B cell (primary cell): ENCODE measurements around the gene PTGES2. TPM values are rescaled to one million over a fixed set of nuclear protein-coding genes. Genes with fewer than 3 reads are reported as not detected.

Source experiments
- ATAC-seq: fragments of 200-7000 bp; cut with Tn5 transposase; one replicate; pipeline ENCODE4 v1.10.0; 2021; ENCODE audit warnings: low read depth, mild to moderate bottlenecking, moderate number of reproducible peaks, moderate library complexity
- CTCF ChIA-PET: fragments of 350-600 bp; sonication (Branson Sonifier 250); formaldehyde crosslinking; loops from one replicate; lab custom pipeline; 2021; ENCODE audit warnings: antibody characterized with exemption, inconsistent platforms; lab: Charles Lee
- POLR2A ChIA-PET: fragments of 350-600 bp; sonication (Branson Sonifier 250); formaldehyde crosslinking; loops from one replicate; lab custom pipeline; 2021; ENCODE audit warnings: antibody characterized with exemption; lab: Charles Lee
- DNase-seq: peaks from one replicate; pipeline ENCODE4 v3.0.0; 2013
- H2AFZ ChIP-seq: 2 replicates; pipeline ENCODE4 v1.6.1; 2012; ENCODE audit warnings: mild to moderate bottlenecking, low read depth, low read length; ENCODE audit not compliant: insufficient read depth, poor library complexity, severe bottlenecking
- H3K27ac ChIP-seq, 2 donors: 1 replicate in 1 of 2; 2 replicates in 1 of 2; pipeline ENCODE4 v1.5.1; 2012 to 2013; ENCODE audit warnings: low read length in 2 of 2, mild to moderate bottlenecking in 2 of 2, moderate library complexity in 1 of 2
- H3K27me3 ChIP-seq, 4 experiments: fragments of 200-600 bp in 1 of 4; sonication (generic) in 1 of 4; replicated peaks in 1 of 4; 1 replicate in 2 of 4; 2 replicates in 2 of 4; pipeline versions ENCODE4 v1.6.1 to v1.7.0; 2013 to 2016; ENCODE audit warnings: low read length in 3 of 4, mild to moderate bottlenecking in 2 of 4, mixed read lengths in 1 of 4, moderate library complexity in 1 of 4; ENCODE audit not compliant: insufficient read depth in 4 of 4, control insufficient read depth in 3 of 4; ENCODE audit errors: control extremely low read depth in 1 of 4
- H3K36me3 ChIP-seq, 2 experiments: replicated peaks in 1 of 2; 1 replicate in 1 of 2; 2 replicates in 1 of 2; pipeline versions ENCODE4 v1.6.1 to v1.7.1; 2013; ENCODE audit warnings: low read length in 1 of 2; ENCODE audit not compliant: insufficient read depth in 2 of 2, control insufficient read depth in 1 of 2; ENCODE audit errors: control extremely low read depth in 1 of 2, extremely low read depth in 1 of 2
- H3K4me1 ChIP-seq, 2 donors: fragments of 200-600 bp in 1 of 2; sonication (generic) in 1 of 2; 1 replicate in 1 of 2; 2 replicates in 1 of 2; pipeline versions ENCODE4 v1.5.1 to v1.6.1; 2013 to 2017; ENCODE audit warnings: low read length in 2 of 2; ENCODE audit not compliant: control insufficient read depth in 2 of 2, insufficient read depth in 2 of 2
- H3K4me2 ChIP-seq: replicated peaks from 2 replicates; pipeline ENCODE3; 2012; ENCODE audit warnings: mild to moderate bottlenecking, low read depth, low read length; ENCODE audit not compliant: poor library complexity, severe bottlenecking
- H3K4me3 ChIP-seq, 5 experiments: fragments of 200-600 bp in 1 of 5; sonication (generic) in 1 of 5; 1 replicate in 3 of 5; 2 replicates in 2 of 5; pipeline versions ENCODE4 v1.5.1 to v1.7.0; 2011 to 2016; ENCODE audit warnings: low read length in 4 of 5, mild to moderate bottlenecking in 4 of 5, low read depth in 2 of 5, control low read depth in 1 of 5, moderate library complexity in 1 of 5; ENCODE audit not compliant: insufficient read depth in 1 of 5; ENCODE audit errors: control extremely low read depth in 1 of 5, extremely low read depth in 1 of 5
- H3K79me2 ChIP-seq: fragments of 200-600 bp; sonication (generic); one replicate; pipeline ENCODE4 v1.6.0; 2016; ENCODE audit warnings: low read length; ENCODE audit not compliant: control insufficient read depth, insufficient read depth
- H3K9ac ChIP-seq: fragments of 200-600 bp; sonication (generic); 2 replicates; pipeline ENCODE4 v1.6.1; 2017; ENCODE audit warnings: mild to moderate bottlenecking, low read length, moderate library complexity
- H3K9me3 ChIP-seq, 3 donors: one replicate each; pipeline versions ENCODE4 v1.6.1 to v1.7.1; 2013; ENCODE audit warnings: low read length in 2 of 3; ENCODE audit not compliant: control insufficient read depth in 2 of 3, insufficient read depth in 1 of 3; ENCODE audit errors: control extremely low read depth in 1 of 3
- H4K20me1 ChIP-seq: 2 replicates; pipeline ENCODE4 v1.6.0; 2012; ENCODE audit warnings: mild to moderate bottlenecking, low read length; ENCODE audit not compliant: insufficient read depth, control insufficient read depth, poor library complexity, severe bottlenecking
- H3K27ac Mint-ChIP-seq: one replicate; pipeline ENCODE4 v1.8.0; 2021; ENCODE audit warnings: mixed read lengths
- H3K27me3 Mint-ChIP-seq: one replicate; pipeline ENCODE4 v1.8.0; 2021; ENCODE audit warnings: mixed read lengths
- H3K4me1 Mint-ChIP-seq: one replicate; pipeline ENCODE4 v1.8.0; 2021; ENCODE audit warnings: mixed read lengths
- H3K4me3 Mint-ChIP-seq: one replicate; pipeline ENCODE4 v1.8.0; 2021; ENCODE audit warnings: mixed read lengths
- H3K9me3 Mint-ChIP-seq: one replicate; pipeline ENCODE4 v1.8.0; 2022; ENCODE audit warnings: mixed read lengths; ENCODE audit not compliant: insufficient read depth
- EZH2 ChIP-seq: IDR thresholded peaks from 2 replicates; pipeline ENCODE4 v1.6.1; 2012; ENCODE audit warnings: borderline replicate concordance, low read depth, mild to moderate bottlenecking, moderate library complexity, low read length; ENCODE audit not compliant: insufficient read depth, poor library complexity, severe bottlenecking
- WGBS: methylation state at CpG from one replicate; pipeline ENCODE4 v1.1.5; 2013; ENCODE audit warnings: missing lambda C conversion rate; ENCODE audit not compliant: insufficient coverage; 5-methylcytosine and 5-hydroxymethylcytosine counted together
- intact Hi-C: fragments of 100-400 bp; cut with micrococcal nuclease; formaldehyde crosslinking; loops from one replicate; pipeline ENCODE4 v1.10.0; 2022
- polyA plus RNA-seq: library from polyadenylated mRNA; depleted of rRNA; stranded (reverse); fragments of >200 nt; gene quantifications from 2 replicates; pipeline ENCODE4 v1.2.3, GENCODE V29; 2012
- total RNA-seq, 2 donors: library from RNA; stranded (reverse); fragments of 120-200 nt in 1 of 2; gene quantifications; 1 replicate in 1 of 2; 2 replicates in 1 of 2; pipeline versions ENCODE4 v1.2.3 to v1.2.4, GENCODE V29; 2013 to 2022
- TF ChIP-seq, protein P1 (sequence below): fragments of 200-600 bp; IDR thresholded peaks from one replicate; pipeline ENCODE4 v1.8.0; 2022; ENCODE audit warnings: antibody characterized with exemption, mild to moderate bottlenecking

Gene PTGES2
- total and polyA plus RNA-seq, 2 donors (not counting 1 experiment from before 2014, with no cell fraction given): 77.8 to 113 TPM

DNA sequence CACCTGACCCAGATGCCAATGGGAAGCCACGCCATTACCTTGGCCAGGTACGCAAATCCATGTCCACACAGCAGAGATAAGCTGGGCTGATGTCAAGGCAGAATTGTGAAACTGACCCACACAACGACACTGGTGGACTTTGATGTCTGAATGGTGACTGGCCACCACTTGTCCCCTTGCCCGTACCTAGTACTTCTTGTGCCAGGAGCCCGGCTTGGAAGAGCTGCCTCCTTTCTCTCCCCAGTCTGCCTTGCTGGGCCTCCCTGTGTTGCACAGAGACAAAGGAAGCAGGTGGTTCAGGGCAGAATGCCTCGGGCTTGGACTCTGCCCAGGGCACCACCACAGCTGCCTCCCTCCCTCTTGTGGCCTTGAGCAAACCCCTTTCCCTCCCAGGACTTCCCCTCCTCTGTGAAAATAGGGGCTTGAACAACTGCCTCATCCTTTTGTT, 23.3 kb downstream of the PTGES2 start:
- no peak overlapping the region for H3K4me3 Mint-ChIP-seq
- TF ChIP-seq, protein P1, sequence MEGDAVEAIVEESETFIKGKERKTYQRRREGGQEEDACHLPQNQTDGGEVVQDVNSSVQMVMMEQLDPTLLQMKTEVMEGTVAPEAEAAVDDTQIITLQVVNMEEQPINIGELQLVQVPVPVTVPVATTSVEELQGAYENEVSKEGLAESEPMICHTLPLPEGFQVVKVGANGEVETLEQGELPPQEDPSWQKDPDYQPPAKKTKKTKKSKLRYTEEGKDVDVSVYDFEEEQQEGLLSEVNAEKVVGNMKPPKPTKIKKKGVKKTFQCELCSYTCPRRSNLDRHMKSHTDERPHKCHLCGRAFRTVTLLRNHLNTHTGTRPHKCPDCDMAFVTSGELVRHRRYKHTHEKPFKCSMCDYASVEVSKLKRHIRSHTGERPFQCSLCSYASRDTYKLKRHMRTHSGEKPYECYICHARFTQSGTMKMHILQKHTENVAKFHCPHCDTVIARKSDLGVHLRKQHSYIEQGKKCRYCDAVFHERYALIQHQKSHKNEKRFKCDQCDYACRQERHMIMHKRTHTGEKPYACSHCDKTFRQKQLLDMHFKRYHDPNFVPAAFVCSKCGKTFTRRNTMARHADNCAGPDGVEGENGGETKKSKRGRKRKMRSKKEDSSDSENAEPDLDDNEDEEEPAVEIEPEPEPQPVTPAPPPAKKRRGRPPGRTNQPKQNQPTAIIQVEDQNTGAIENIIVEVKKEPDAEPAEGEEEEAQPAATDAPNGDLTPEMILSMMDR: no peak
- no peak for TF ChIP-seq EZH2
- Histone ChIP-seq H3K9me3 (no peaks in the 10 kb centered on the region), H2AFZ (no peak overlapping the region), H3K4me1 (no peaks in the 10 kb centered on the region), H3K9ac (no peak overlapping the region), H3K36me3 (peaks cover 6 to 70% of the 10 kb centered on the region in 2 experiments), H4K20me1 (peaks cover 51% of the 10 kb centered on the region), H3K4me3 (no peak overlapping the region), H3K79me2 (peaks cover 40% of the 10 kb centered on the region), H3K27ac (no peak overlapping the region), H3K4me2 (no peak overlapping the region), H3K27me3 (no peaks in the 10 kb centered on the region)
- no peaks in the 10 kb centered on the region for H3K4me1 Mint-ChIP-seq
- H3K9me3 Mint-ChIP-seq: no peaks in the 10 kb centered on the region
- WGBS: 59% methylated on average over 6 of the region's 6 CpGs
- no peak overlapping the region for H3K27ac Mint-ChIP-seq
- H3K27me3 Mint-ChIP-seq: no peaks in the 10 kb centered on the region
- DNase-seq: no peak
- CTCF ChIA-PET: interaction anchor here (1.0 to 1.5 kb wide), 4 partner anchors 12 to 162 kb away, joined by 3 to 6 read pairs (median 3); partner anchors contain the start of gene NAIF1
- no peak for ATAC-seq
- POLR2A ChIA-PET: no interaction called here
- intact Hi-C loops: no loop called here

DNA sequence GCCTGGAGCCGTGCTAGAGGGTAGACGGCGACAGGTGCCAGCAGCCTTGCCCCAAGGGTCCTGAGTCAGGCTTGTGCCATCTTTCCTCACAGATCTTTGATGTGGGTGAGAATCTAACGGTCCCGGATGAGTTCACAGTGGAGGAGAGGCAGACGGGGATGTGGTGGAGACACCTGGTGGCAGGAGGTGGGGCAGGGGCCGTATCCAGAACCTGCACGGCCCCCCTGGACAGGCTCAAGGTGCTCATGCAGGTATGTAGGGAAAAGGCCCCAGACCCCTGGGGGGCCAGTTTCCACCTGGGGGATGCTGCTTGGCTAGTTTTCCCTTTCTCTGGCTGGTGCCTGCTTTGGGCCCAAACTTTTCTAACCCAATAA, 24.0 kb downstream of the PTGES2 start:
- Histone ChIP-seq H4K20me1 (peaks cover 55% of the 10 kb centered on the region), H3K36me3 (peaks cover 6 to 66% of the 10 kb centered on the region in 2 experiments), H3K27me3 (no peaks in the 10 kb centered on the region), H2AFZ (no peak overlapping the region), H3K9ac (no peak overlapping the region), H3K4me1 (peaks cover 0 to 1% of the 10 kb centered on the region in 2 donors), H3K4me3 (no peak overlapping the region), H3K79me2 (peaks cover 46% of the 10 kb centered on the region), H3K9me3 (no peaks in the 10 kb centered on the region), H3K27ac (no peak overlapping the region), H3K4me2 (no peak overlapping the region)
- intact Hi-C loops: no loop called here
- DNase-seq: no peak
- 44% methylated on average over 8 of the region's 8 CpGs for WGBS
- Mint-ChIP-seq H3K9me3 (no peaks in the 10 kb centered on the region), H3K4me1 (peaks cover under 1% of the 10 kb centered on the region), H3K4me3 (no peak overlapping the region), H3K27me3 (no peaks in the 10 kb centered on the region), H3K27ac (no peak overlapping the region)
- ChIA-PET POLR2A (interaction anchor here (0.6 kb wide), 1 partner anchor 187 kb away, joined by 4 read pairs; the partner anchor contains the start of gene ST6GALNAC4), CTCF (interaction anchor here (1.2 to 1.5 kb wide), 4 partner anchors 12 to 161 kb away, joined by 3 to 6 read pairs (median 4); partner anchors contain the start of gene NAIF1)
- no peak for TF ChIP-seq EZH2
- TF ChIP-seq, protein P1: no peak
- no peak for ATAC-seq
